SK-N-SH (cell line): ENCODE results near the gene KLB. TPM values are rescaled to one million over a fixed set of nuclear protein-coding genes. Genes with fewer than 3 reads are reported as not detected.
"Not testable (repeated sequence)": the region's sequence is repeated elsewhere in the genome, so short reads cannot be mapped to it uniquely, and the experiment has no call there.

ENCODE experiments used
- CTCF ChIA-PET: fragments of 300-600, 350-600 bp; formaldehyde crosslinking; extraction: SDS; loops from one replicate; lab custom pipeline; 2021; lab: Yijun Ruan, JAX
- POLR2A ChIA-PET: fragments of 350-600 bp; sonication (Branson Sonifier 250); formaldehyde crosslinking; extraction: SDS; loops from one replicate; lab custom pipeline; 2020; ENCODE audit warnings: antibody characterized with exemption, inconsistent platforms; lab: Yijun Ruan, JAX
- DNase-seq: peaks from one replicate; pipeline ENCODE4 v3.0.0; 2012
- H2AFZ ChIP-seq: fragments of 200-600 bp; sonication (generic); 2 replicates; pipeline ENCODE4 v1.8.1; 2016; ENCODE audit warnings: antibody characterized with exemption, mild to moderate bottlenecking, low read depth
- H3F3A ChIP-seq: fragments of 200-600 bp; sonication (generic); replicated peaks from 2 replicates; pipeline ENCODE3; 2016; ENCODE audit warnings: antibody characterized with exemption, mild to moderate bottlenecking; ENCODE audit not compliant: insufficient read depth
- H3K27ac ChIP-seq, 2 experiments: fragments of 200-500 bp in 1 of 2; fragments of 200-600 bp in 1 of 2; sonication (Bioruptor generic) in 1 of 2; sonication (generic), shearing (Covaris generic) in 1 of 2; 2 replicates each; pipeline versions ENCODE4 v1.5.1 to v1.6.1; 2014 to 2016; ENCODE audit warnings: low read depth in 2 of 2, inconsistent platforms in 1 of 2, low read length in 1 of 2, mild to moderate bottlenecking in 1 of 2, mixed read lengths in 1 of 2
- H3K27me3 ChIP-seq: fragments of 200-600 bp; sonication (generic), shearing (Covaris generic); 2 replicates; pipeline ENCODE4 v1.6.1; 2016; ENCODE audit warnings: mixed run types; ENCODE audit not compliant: insufficient read depth
- H3K36me3 ChIP-seq, 2 experiments: fragments of 200-500 bp in 1 of 2; fragments of 200-600 bp in 1 of 2; sonication (Bioruptor generic) in 1 of 2; sonication (generic) in 1 of 2; replicated peaks in 1 of 2; 2 replicates each; pipeline versions ENCODE3 to v1.5.1; 2014 to 2016; ENCODE audit warnings: low read length in 1 of 2, mild to moderate bottlenecking in 1 of 2; ENCODE audit not compliant: insufficient read depth in 2 of 2, control insufficient read depth in 1 of 2
- H3K4me1 ChIP-seq, 2 experiments: fragments of 200-500 bp in 1 of 2; fragments of 200-600 bp in 1 of 2; sonication (Bioruptor generic) in 1 of 2; sonication (generic), shearing (Covaris generic) in 1 of 2; 2 replicates each; pipeline versions ENCODE4 v1.5.1 to v1.6.1; 2014 to 2016; ENCODE audit warnings: low read depth in 1 of 2, low read length in 1 of 2, mixed run types in 1 of 2; ENCODE audit not compliant: insufficient read depth in 2 of 2, control insufficient read depth in 1 of 2
- H3K4me2 ChIP-seq: fragments of 200-600 bp; sonication (generic), shearing (Covaris generic); 2 replicates; pipeline ENCODE4 v1.6.1; 2017; ENCODE audit warnings: mixed run types
- H3K4me3 ChIP-seq, 2 experiments: fragments of 200-500 bp in 1 of 2; fragments of 200-600 bp in 1 of 2; sonication (Bioruptor generic) in 1 of 2; sonication (generic), shearing (Covaris generic) in 1 of 2; 2 replicates each; pipeline versions ENCODE4 v1.5.1 to v1.8.1; 2014 to 2016; ENCODE audit warnings: low read depth in 2 of 2, inconsistent platforms in 1 of 2, low read length in 1 of 2, mild to moderate bottlenecking in 1 of 2, mixed read lengths in 1 of 2, moderate library complexity in 1 of 2
- H3K79me2 ChIP-seq: fragments of 200-600 bp; sonication (generic); 2 replicates; pipeline ENCODE4 v1.8.1; 2017; ENCODE audit warnings: mild to moderate bottlenecking; ENCODE audit not compliant: insufficient read depth
- H3K9ac ChIP-seq: fragments of 200-600 bp; sonication (generic); 2 replicates; pipeline ENCODE4 v1.6.1; 2017; ENCODE audit warnings: mixed run types
- H3K9me2 ChIP-seq: fragments of 200-600 bp; sonication (generic); 2 replicates; pipeline ENCODE4 v1.6.1; 2017; ENCODE audit warnings: mixed run types
- H3K9me3 ChIP-seq: fragments of 200-600 bp; sonication (generic); 2 replicates; pipeline ENCODE4 v1.6.1; 2017; ENCODE audit warnings: mixed run types, mild to moderate bottlenecking, moderate library complexity
- H4K20me1 ChIP-seq: fragments of 200-600 bp; sonication (generic); 2 replicates; pipeline ENCODE4 v1.6.1; 2017; ENCODE audit warnings: mild to moderate bottlenecking, mixed run types; ENCODE audit not compliant: insufficient read depth
- ELF1 ChIP-seq: IDR thresholded peaks from 2 replicates; pipeline ENCODE4 v1.4.0; 2012
- EZH2phosphoT487 ChIP-seq: fragments of 200-600 bp; sonication (generic); IDR thresholded peaks from 2 replicates; pipeline ENCODE4 v1.6.1; 2017; ENCODE audit warnings: low read depth, mixed run types, mild to moderate bottlenecking, antibody characterized with exemption, moderate library complexity, borderline replicate concordance
- FOSL2 ChIP-seq: IDR thresholded peaks from 2 replicates; pipeline ENCODE4 v1.4.0; 2012; ENCODE audit warnings: low read depth, mild to moderate bottlenecking, moderate library complexity, borderline replicate concordance
- FOXJ3 ChIP-seq: sonication (generic); formaldehyde crosslinking; IDR thresholded peaks from 2 replicates; pipeline ENCODE4 v1.5.1; 2020; ENCODE audit warnings: mild to moderate bottlenecking, missing genetic modification reagents
- FOXM1 ChIP-seq: IDR thresholded peaks from 2 replicates; pipeline ENCODE4 v1.4.0; 2012; ENCODE audit warnings: low read depth, mild to moderate bottlenecking
- NFIC ChIP-seq: IDR thresholded peaks from 2 replicates; pipeline ENCODE4 v1.4.0; 2012; ENCODE audit warnings: borderline replicate concordance
- NRF1 ChIP-seq: IDR thresholded peaks from 2 replicates; pipeline ENCODE4 v1.6.1; 2012; ENCODE audit warnings: low read depth, mild to moderate bottlenecking, low read length
- RXRA ChIP-seq: IDR thresholded peaks from 2 replicates; pipeline ENCODE4 v1.4.0; 2012; ENCODE audit warnings: low read depth, mild to moderate bottlenecking, borderline replicate concordance
- SMC3 ChIP-seq: IDR thresholded peaks from 2 replicates; pipeline ENCODE4 v1.6.1; 2012; ENCODE audit warnings: low read depth, low read length, improper control_type of control experiment
- YY1 ChIP-seq: IDR thresholded peaks from 2 replicates; pipeline ENCODE4 v1.4.0; 2012; ENCODE audit warnings: low read depth, mild to moderate bottlenecking
- WGBS: methylation state at CpG from one replicate; pipeline ENCODE4 v1.1.6; 2017; ENCODE audit warnings: low lambda C conversion rate; 5-methylcytosine and 5-hydroxymethylcytosine counted together
- polyA plus RNA-seq, 3 experiments: library from polyadenylated mRNA; depleted of rRNA; stranded (reverse); fragments of >200 nt; gene quantifications; 2 replicates each; pipeline ENCODE4 v1.2.3, GENCODE V29; 2012
- TF ChIP-seq, protein P1 (sequence below): IDR thresholded peaks from 2 replicates; pipeline ENCODE4 v1.4.0; 2012; ENCODE audit warnings: low read depth
- TF ChIP-seq, protein P2 (sequence below): IDR thresholded peaks from 2 replicates; pipeline ENCODE4; 2012
- TF ChIP-seq, protein P3 (sequence below): fragments of 150-350 bp; IDR thresholded peaks from 2 replicates; pipeline ENCODE4 v1.6.1; 2017; ENCODE audit warnings: antibody characterized with exemption, low read length, low read depth, borderline replicate concordance
- TF ChIP-seq, protein P4 (sequence below): IDR thresholded peaks from 2 replicates; pipeline ENCODE4 v1.4.0; 2012; ENCODE audit warnings: low read depth, borderline replicate concordance
- TF ChIP-seq, protein P5 (sequence below): fragments of 150-350 bp; IDR thresholded peaks from 2 replicates; pipeline ENCODE4 v1.6.1; 2016; ENCODE audit warnings: mild to moderate bottlenecking, low read depth, low read length

KLB gene
- polyA plus RNA-seq, 1 of the 3 experiments (the other 2 are of a cell fraction) = not detected

DNA sequence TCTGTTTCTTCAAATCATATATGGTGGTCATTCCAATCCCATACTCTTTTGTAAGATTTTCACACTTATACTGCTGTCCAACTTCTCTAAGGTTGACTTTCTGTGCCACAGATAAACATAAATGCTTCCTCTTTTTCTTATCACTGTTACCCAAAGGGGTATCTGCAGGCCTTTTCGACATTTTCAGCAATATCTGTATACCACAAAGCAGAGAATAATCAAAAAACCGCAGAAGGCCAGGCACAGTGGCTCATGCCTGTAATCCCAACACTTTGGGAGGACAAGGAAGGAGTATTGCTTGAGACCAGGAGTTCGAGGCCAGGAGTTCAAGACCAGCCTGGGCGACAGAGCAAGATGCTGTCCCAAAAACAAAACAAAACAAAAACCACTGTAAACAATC, 37.4 kb upstream of the KLB start:
- peaks cover 4% of the 10 kb centered on the region for H3F3A ChIP-seq
- ChIA-PET CTCF (no interaction called here), POLR2A (no interaction called here)
- WGBS = 36% methylated on average over 4 of the region's 4 CpGs
- H3K27ac ChIP-seq = no peak overlapping the region
- no peaks in the 10 kb centered on the region for H3K36me3 ChIP-seq
- H3K79me2 ChIP-seq = peaks cover 22% of the 10 kb centered on the region
- no peaks in the 10 kb centered on the region for H3K9me3 ChIP-seq
- H3K9me2 ChIP-seq = no peaks in the 10 kb centered on the region
- H3K9ac ChIP-seq = no peak overlapping the region
- no peak overlapping the region for H3K4me3 ChIP-seq
- peaks cover 0 to 12% of the 10 kb centered on the region in 2 experiments; a peak in 2 of 4 replicates for H3K4me1 ChIP-seq
- H3K4me2 ChIP-seq = no peak overlapping the region
- no peak overlapping the region for H2AFZ ChIP-seq
- no peaks in the 10 kb centered on the region for H4K20me1 ChIP-seq
- TF ChIP-seq ELF1 (no peak), NFIC (no peak), EZH2phosphoT487 (no peak), FOXJ3 (CRISPR knock-in tag) (no peak), FOSL2 (no peak), FOXM1 (no peak), YY1 (no peak), RXRA (no peak), SMC3 (no peak), NRF1 (no peak)
- TF ChIP-seq, protein P1, sequence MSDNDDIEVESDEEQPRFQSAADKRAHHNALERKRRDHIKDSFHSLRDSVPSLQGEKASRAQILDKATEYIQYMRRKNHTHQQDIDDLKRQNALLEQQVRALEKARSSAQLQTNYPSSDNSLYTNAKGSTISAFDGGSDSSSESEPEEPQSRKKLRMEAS = no peak
- TF ChIP-seq, protein P2, sequence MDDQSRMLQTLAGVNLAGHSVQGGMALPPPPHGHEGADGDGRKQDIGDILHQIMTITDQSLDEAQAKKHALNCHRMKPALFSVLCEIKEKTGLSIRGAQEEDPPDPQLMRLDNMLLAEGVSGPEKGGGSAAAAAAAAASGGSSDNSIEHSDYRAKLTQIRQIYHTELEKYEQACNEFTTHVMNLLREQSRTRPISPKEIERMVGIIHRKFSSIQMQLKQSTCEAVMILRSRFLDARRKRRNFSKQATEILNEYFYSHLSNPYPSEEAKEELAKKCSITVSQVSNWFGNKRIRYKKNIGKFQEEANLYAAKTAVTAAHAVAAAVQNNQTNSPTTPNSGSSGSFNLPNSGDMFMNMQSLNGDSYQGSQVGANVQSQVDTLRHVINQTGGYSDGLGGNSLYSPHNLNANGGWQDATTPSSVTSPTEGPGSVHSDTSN = no peak
- TF ChIP-seq, protein P3, sequence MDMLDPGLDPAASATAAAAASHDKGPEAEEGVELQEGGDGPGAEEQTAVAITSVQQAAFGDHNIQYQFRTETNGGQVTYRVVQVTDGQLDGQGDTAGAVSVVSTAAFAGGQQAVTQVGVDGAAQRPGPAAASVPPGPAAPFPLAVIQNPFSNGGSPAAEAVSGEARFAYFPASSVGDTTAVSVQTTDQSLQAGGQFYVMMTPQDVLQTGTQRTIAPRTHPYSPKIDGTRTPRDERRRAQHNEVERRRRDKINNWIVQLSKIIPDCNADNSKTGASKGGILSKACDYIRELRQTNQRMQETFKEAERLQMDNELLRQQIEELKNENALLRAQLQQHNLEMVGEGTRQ = no peak
- TF ChIP-seq, protein P4, sequence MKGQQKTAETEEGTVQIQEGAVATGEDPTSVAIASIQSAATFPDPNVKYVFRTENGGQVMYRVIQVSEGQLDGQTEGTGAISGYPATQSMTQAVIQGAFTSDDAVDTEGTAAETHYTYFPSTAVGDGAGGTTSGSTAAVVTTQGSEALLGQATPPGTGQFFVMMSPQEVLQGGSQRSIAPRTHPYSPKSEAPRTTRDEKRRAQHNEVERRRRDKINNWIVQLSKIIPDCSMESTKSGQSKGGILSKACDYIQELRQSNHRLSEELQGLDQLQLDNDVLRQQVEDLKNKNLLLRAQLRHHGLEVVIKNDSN = no peak
- TF ChIP-seq, protein P5, sequence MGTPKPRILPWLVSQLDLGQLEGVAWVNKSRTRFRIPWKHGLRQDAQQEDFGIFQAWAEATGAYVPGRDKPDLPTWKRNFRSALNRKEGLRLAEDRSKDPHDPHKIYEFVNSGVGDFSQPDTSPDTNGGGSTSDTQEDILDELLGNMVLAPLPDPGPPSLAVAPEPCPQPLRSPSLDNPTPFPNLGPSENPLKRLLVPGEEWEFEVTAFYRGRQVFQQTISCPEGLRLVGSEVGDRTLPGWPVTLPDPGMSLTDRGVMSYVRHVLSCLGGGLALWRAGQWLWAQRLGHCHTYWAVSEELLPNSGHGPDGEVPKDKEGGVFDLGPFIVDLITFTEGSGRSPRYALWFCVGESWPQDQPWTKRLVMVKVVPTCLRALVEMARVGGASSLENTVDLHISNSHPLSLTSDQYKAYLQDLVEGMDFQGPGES = no peak
- no peaks in the 10 kb centered on the region for H3K27me3 ChIP-seq
- DNase-seq = no peak

DNA sequence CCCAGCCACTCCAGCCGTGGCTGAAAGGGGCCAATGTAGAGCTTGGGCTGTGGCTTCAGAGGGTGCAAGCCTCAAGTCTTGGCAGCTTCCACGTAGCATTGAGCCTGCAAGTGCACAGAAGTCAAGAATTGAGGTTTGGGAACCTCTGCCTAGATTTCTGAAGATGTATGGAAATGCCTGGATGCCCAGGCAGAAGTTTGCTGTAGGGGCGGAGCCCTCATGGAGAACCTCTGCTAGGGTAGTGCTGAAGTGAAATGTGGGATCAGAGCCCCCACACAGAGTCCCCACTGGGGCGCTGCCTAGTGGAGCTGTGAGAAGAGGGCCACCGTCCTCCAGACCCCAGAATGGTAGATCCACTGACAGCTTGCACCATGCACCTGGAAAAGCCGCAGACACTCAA, 35.5 kb upstream of the KLB start:
- not testable (repeated sequence) for H3K27me3 ChIP-seq

More for the DNA sequence above, 35.5 kb upstream of the KLB start:
- H3K4me2 ChIP-seq, H3K9me2 ChIP-seq, H3K4me1 ChIP-seq, H3K36me3 ChIP-seq, H3K9ac ChIP-seq, H3K9me3 ChIP-seq, POLR2A ChIA-PET, H2AFZ ChIP-seq, H3K4me3 ChIP-seq, H3F3A ChIP-seq, H3K27ac ChIP-seq, DNase-seq, H3K79me2 ChIP-seq, CTCF ChIA-PET, H4K20me1 ChIP-seq: not testable (repeated sequence)
- 58% methylated on average over 3 of the region's 6 CpGs for WGBS
